H1 (cell line): Measurements from ENCODE around the gene CSRP1. TPM values are rescaled to one million over a fixed set of nuclear protein-coding genes. Genes with fewer than 3 reads are reported as not detected.

Experiments
- CTCF ChIA-PET: fragments of 300-600 bp; sonication (Branson Sonifier 250); formaldehyde crosslinking; loops from one replicate; lab custom pipeline; 2021; ENCODE audit not compliant: partially characterized antibody; lab: Charles Lee
- POLR2A ChIA-PET: fragments of 300-600 bp; sonication (Branson Sonifier 250); formaldehyde crosslinking; loops from one replicate; lab custom pipeline; 2021; ENCODE audit warnings: inconsistent platforms; ENCODE audit not compliant: partially characterized antibody; lab: Charles Lee
- DNase-seq, 2 experiments: peaks; one replicate each; pipeline versions ENCODE4 v3.0.0 to v3.0.0-alpha.2; 2010 to 2022; ENCODE audit warnings: low spot score in 2 of 2, low read depth in 1 of 2, mixed read lengths in 1 of 2
- FAIRE-seq: peaks from 2 replicates; lab custom pipeline; 2011; peaks lifted over from hg19 to GRCh38; lab: Jason Lieb, UNC
- H2AFZ ChIP-seq: 2 replicates; pipeline ENCODE4 v1.8.1; 2012; ENCODE audit warnings: low read length, inconsistent platforms
- H2AK5ac ChIP-seq: 2 replicates; pipeline ENCODE4 v1.6.1; 2013; ENCODE audit warnings: low read depth, low read length
- H2BK120ac ChIP-seq: replicated peaks from 2 replicates; pipeline ENCODE3; 2013; ENCODE audit warnings: low read depth, low read length, inconsistent platforms
- H2BK12ac ChIP-seq: 2 replicates; pipeline ENCODE4 v1.6.1; 2013; ENCODE audit warnings: low read depth, low read length
- H2BK15ac ChIP-seq: 2 replicates; pipeline ENCODE4 v1.6.1; 2013; ENCODE audit warnings: low read length
- H2BK20ac ChIP-seq: 2 replicates; pipeline ENCODE4 v1.6.1; 2013; ENCODE audit warnings: low read length
- H2BK5ac ChIP-seq: 2 replicates; pipeline ENCODE4 v1.6.1; 2013; ENCODE audit warnings: low read depth, low read length
- H3K14ac ChIP-seq: 2 replicates; pipeline ENCODE4 v1.6.1; 2013; ENCODE audit warnings: inconsistent platforms; ENCODE audit not compliant: insufficient read length
- H3K18ac ChIP-seq: 2 replicates; pipeline ENCODE4 v1.6.1; 2013; ENCODE audit warnings: low read length; ENCODE audit errors: extremely low read depth
- H3K23ac ChIP-seq: 2 replicates; pipeline ENCODE4 v1.6.1; 2013; ENCODE audit warnings: inconsistent platforms; ENCODE audit not compliant: insufficient read length
- H3K23me2 ChIP-seq: 2 replicates; pipeline ENCODE4 v1.6.1; 2013; ENCODE audit warnings: low read depth, low read length
- H3K27ac ChIP-seq: 2 replicates; pipeline ENCODE4 v1.6.1; 2011; ENCODE audit warnings: low read depth, low read length, inconsistent platforms
- H3K27me3 ChIP-seq, 4 experiments: replicated peaks in 1 of 4; 1 replicate in 1 of 4; 2 replicates in 3 of 4; pipeline versions ENCODE4 v1.6.1 to v1.8.1; 2011 to 2013; ENCODE audit warnings: low read length in 3 of 4, mild to moderate bottlenecking in 3 of 4, inconsistent platforms in 2 of 4, mixed read lengths in 2 of 4, moderate library complexity in 1 of 4; ENCODE audit not compliant: control insufficient read depth in 3 of 4, insufficient read depth in 3 of 4; ENCODE audit errors: extremely low read depth in 1 of 4
- H3K36me3 ChIP-seq, 4 experiments: 2 replicates each; pipeline versions ENCODE4 v1.6.1 to v1.8.1; 2011 to 2013; ENCODE audit warnings: mild to moderate bottlenecking in 4 of 4, low read length in 3 of 4, moderate library complexity in 2 of 4, control low read depth in 1 of 4, inconsistent platforms in 1 of 4; ENCODE audit not compliant: insufficient read depth in 4 of 4, control insufficient read depth in 2 of 4
- H3K4ac ChIP-seq: replicated peaks from 2 replicates; pipeline ENCODE3; 2013; ENCODE audit warnings: low read length, low read depth, mixed read lengths, inconsistent platforms; ENCODE audit not compliant: insufficient read length
- H3K4me1 ChIP-seq, 4 experiments: replicated peaks in 1 of 4; 1 replicate in 1 of 4; 2 replicates in 3 of 4; pipeline versions ENCODE4 v1.6.1 to v1.8.1; 2011 to 2013; ENCODE audit warnings: low read length in 3 of 4, inconsistent platforms in 2 of 4, mixed read lengths in 1 of 4; ENCODE audit not compliant: insufficient read depth in 4 of 4, control insufficient read depth in 3 of 4
- H3K4me2 ChIP-seq, 2 experiments: 2 replicates each; pipeline versions ENCODE4 v1.6.1 to v1.8.1; 2011 to 2013; ENCODE audit warnings: low read depth in 2 of 2, low read length in 2 of 2, control low read depth in 1 of 2, inconsistent platforms in 1 of 2, mild to moderate bottlenecking in 1 of 2; ENCODE audit not compliant: insufficient read depth in 1 of 2
- H3K4me3 ChIP-seq, 4 experiments: fragments of 200-600, 300-600 bp in 1 of 4; sonication (generic), shearing (Covaris generic), sonication (Bioruptor Twin) in 1 of 4; 2 replicates each; pipeline versions ENCODE4 v1.5.1 to v1.8.1; 2011 to 2016; ENCODE audit warnings: low read length in 4 of 4, low read depth in 3 of 4, control low read depth in 2 of 4, inconsistent platforms in 2 of 4, mild to moderate bottlenecking in 2 of 4, mixed read lengths in 1 of 4, moderate library complexity in 1 of 4; ENCODE audit not compliant: insufficient read depth in 2 of 4; ENCODE audit errors: extremely low read depth in 1 of 4
- H3K56ac ChIP-seq: replicated peaks from 2 replicates; pipeline ENCODE3; 2013; ENCODE audit warnings: low read depth, mild to moderate bottlenecking, mixed read lengths, low read length, inconsistent platforms; ENCODE audit not compliant: insufficient read length
- H3K79me1 ChIP-seq: 2 replicates; pipeline ENCODE4 v1.6.1; 2013; ENCODE audit warnings: low read depth, low read length, control low read depth
- H3K79me2 ChIP-seq, 2 experiments: 2 replicates each; pipeline versions ENCODE4 v1.6.1 to v1.8.1; 2012 to 2013; ENCODE audit warnings: low read length in 2 of 2, mild to moderate bottlenecking in 2 of 2, inconsistent platforms in 1 of 2; ENCODE audit not compliant: insufficient read depth in 2 of 2, control insufficient read depth in 1 of 2
- H3K9ac ChIP-seq, 4 experiments: replicated peaks in 1 of 4; 1 replicate in 1 of 4; 2 replicates in 3 of 4; pipeline versions ENCODE4 v1.6.1 to v1.8.1; 2011 to 2013; ENCODE audit warnings: low read depth in 3 of 4, low read length in 3 of 4, control low read depth in 2 of 4, mild to moderate bottlenecking in 2 of 4, moderate library complexity in 2 of 4, inconsistent platforms in 1 of 4; ENCODE audit errors: extremely low read depth in 1 of 4
- H3K9me3 ChIP-seq, 2 experiments: 2 replicates each; pipeline versions ENCODE4 v1.6.1 to v1.8.1; 2012 to 2013; ENCODE audit warnings: mild to moderate bottlenecking in 2 of 2, moderate library complexity in 2 of 2, control low read depth in 1 of 2, inconsistent platforms in 1 of 2, low read depth in 1 of 2, low read length in 1 of 2, mixed read lengths in 1 of 2; ENCODE audit not compliant: insufficient read depth in 2 of 2
- H4K20me1 ChIP-seq, 2 experiments: replicated peaks in 1 of 2; 2 replicates each; pipeline versions ENCODE3 to v1.8.1; 2011 to 2013; ENCODE audit warnings: inconsistent platforms in 2 of 2, low read length in 2 of 2, mild to moderate bottlenecking in 1 of 2; ENCODE audit not compliant: insufficient read depth in 2 of 2, control insufficient read depth in 1 of 2
- H4K5ac ChIP-seq: 2 replicates; pipeline ENCODE4 v1.6.1; 2013; ENCODE audit warnings: low read length, low read depth, mixed read lengths, inconsistent platforms; ENCODE audit not compliant: insufficient read length
- H4K8ac ChIP-seq: 2 replicates; pipeline ENCODE4 v1.8.0; 2013; ENCODE audit warnings: mild to moderate bottlenecking, moderate library complexity, low read length, inconsistent platforms; ENCODE audit not compliant: insufficient read depth; ENCODE audit errors: extremely low read depth
- H4K91ac ChIP-seq: replicated peaks from 2 replicates; pipeline ENCODE3; 2013; ENCODE audit warnings: low read length, mixed read lengths, inconsistent platforms; ENCODE audit not compliant: insufficient read length
- JUND ChIP-seq: IDR thresholded peaks from 2 replicates; pipeline ENCODE4 v1.6.1; 2011; ENCODE audit warnings: mild to moderate bottlenecking, improper control_type of control experiment, low read length
- NRF1 ChIP-seq: IDR thresholded peaks from 2 replicates; pipeline ENCODE4 v1.6.1; 2011; ENCODE audit warnings: mild to moderate bottlenecking, low read depth, low read length, improper control_type of control experiment
- RBBP5 ChIP-seq: IDR thresholded peaks from 2 replicates; pipeline ENCODE4 v1.7.1; 2012; ENCODE audit warnings: low read depth, mild to moderate bottlenecking, inconsistent platforms, low read length, moderate library complexity, borderline replicate concordance
- TAF7 ChIP-seq: optimal IDR thresholded peaks from 2 replicates; pipeline ENCODE3; 2011; ENCODE audit warnings: low read depth, mild to moderate bottlenecking, inconsistent platforms, low read length, moderate library complexity, borderline replicate concordance
- TBP ChIP-seq: IDR thresholded peaks from 2 replicates; pipeline ENCODE4 v1.6.1; 2011; ENCODE audit warnings: low read depth, low read length, improper control_type of control experiment
- WGBS, 2 experiments: shearing (Covaris generic) in 1 of 2; methylation state at CpG; one replicate each; pipeline versions ENCODE4 v1.1.6 to v1.1.7; 2013 to 2015; ENCODE audit warnings: low lambda C conversion rate in 2 of 2, mixed read lengths in 2 of 2, inconsistent platforms in 1 of 2, low coverage in 1 of 2, missing lambda C conversion rate in 1 of 2; ENCODE audit not compliant: insufficient replicate concordance in 2 of 2, insufficient coverage in 1 of 2, insufficient read length in 1 of 2; ENCODE audit errors: extremely low coverage in 1 of 2, missing lambda C conversion rate in 1 of 2; 5-methylcytosine and 5-hydroxymethylcytosine counted together
- polyA plus RNA-seq, 7 experiments: library from polyadenylated mRNA; depleted of rRNA in 3 of 7; stranded (reverse) in 5 of 7; unstranded in 2 of 7; fragments of >200 nt in 5 of 7; fragments of 200-250 nt in 2 of 7; gene quantifications; 1 replicate in 5 of 7; 2 replicates in 1 of 7; 4 replicates in 1 of 7; pipeline versions ENCODE4 v1.2.1 to v1.2.3, GENCODE V29; 2011 to 2013; ENCODE audit warnings: missing spikeins in 2 of 7, mixed read lengths in 2 of 7
- total RNA-seq: library from RNA; stranded (reverse); fragmentation: NEBNext Ultra II Directional; extraction: Animal tissue kit (Norgen Biotek cat#: 25700); gene quantifications from 2 replicates; pipeline ENCODE4 v1.2.1, GENCODE V29; 2021
- TF ChIP-seq, protein P1 (sequence below), 3 experiments: IDR thresholded peaks; 1 replicate in 2 of 3; 2 replicates in 1 of 3; pipeline versions ENCODE4 v1.5.1 to v1.6.1; 2011; ENCODE audit warnings: low read length in 3 of 3, mild to moderate bottlenecking in 3 of 3, inconsistent platforms in 2 of 3, low read depth in 1 of 3, moderate library complexity in 1 of 3; ENCODE audit not compliant: insufficient read depth in 1 of 3; ENCODE audit errors: control extremely low read depth in 1 of 3

Gene CSRP1
- total and polyA plus RNA-seq, 2 of the 8 experiments (the other 6 are each of a cell fraction or from before 2014, with no cell fraction given): 14.2 to 22.3 TPM

- DNase-seq (no peak), FAIRE-seq (no peak)
- H3K27ac ChIP-seq: no peak overlapping the region
- no peak overlapping the region for H3K4me3 ChIP-seq
- H2BK20ac ChIP-seq: no peak overlapping the region
- H4K20me1 ChIP-seq: no peaks in the 10 kb centered on the region
- no peak overlapping the region for H3K9ac ChIP-seq
- no peak overlapping the region for H4K91ac ChIP-seq
- H4K8ac ChIP-seq: no peak overlapping the region
- H2BK5ac ChIP-seq: no peak overlapping the region
- no peaks in the 10 kb centered on the region for H3K36me3 ChIP-seq
- H3K27me3 ChIP-seq: no peaks in the 10 kb centered on the region
- no peak overlapping the region for H2AFZ ChIP-seq
- no peaks in the 10 kb centered on the region for H3K9me3 ChIP-seq
- H2BK15ac ChIP-seq: no peak overlapping the region
- no peak overlapping the region for H3K23ac ChIP-seq
- H2BK12ac ChIP-seq: no peak overlapping the region
- H3K79me1 ChIP-seq: no peaks in the 10 kb centered on the region
- no peak overlapping the region for H4K5ac ChIP-seq
- no peaks in the 10 kb centered on the region for H3K79me2 ChIP-seq
- CTCF ChIA-PET: interaction anchor here (0.6 to 27.5 kb wide), 13 partner anchors 9 to 296 kb away, joined by 3 to 929 read pairs (median 4); partner anchors contain the start of genes CSRP1 and NAV1
- no peak overlapping the region for H3K56ac ChIP-seq
- no peak overlapping the region for H3K14ac ChIP-seq
- H3K23me2 ChIP-seq: peaks cover 2% of the 10 kb centered on the region; the same call in 1 of the 2 replicates
- no peak overlapping the region for H3K4ac ChIP-seq
- WGBS, 2 experiments: 89% methylated on average over 8 of the region's 8 CpGs; no CpG with 5 or more reads in 1 of the 2 experiments
- peaks cover 11 to 23% (median 17%) of the 10 kb centered on the region in 4 experiments for H3K4me1 ChIP-seq
- TF ChIP-seq JUND (no peak), TBP (no peak), NRF1 (no peak), TAF7 (no peak), RBBP5 (no peak)
- TF ChIP-seq, protein P1, sequence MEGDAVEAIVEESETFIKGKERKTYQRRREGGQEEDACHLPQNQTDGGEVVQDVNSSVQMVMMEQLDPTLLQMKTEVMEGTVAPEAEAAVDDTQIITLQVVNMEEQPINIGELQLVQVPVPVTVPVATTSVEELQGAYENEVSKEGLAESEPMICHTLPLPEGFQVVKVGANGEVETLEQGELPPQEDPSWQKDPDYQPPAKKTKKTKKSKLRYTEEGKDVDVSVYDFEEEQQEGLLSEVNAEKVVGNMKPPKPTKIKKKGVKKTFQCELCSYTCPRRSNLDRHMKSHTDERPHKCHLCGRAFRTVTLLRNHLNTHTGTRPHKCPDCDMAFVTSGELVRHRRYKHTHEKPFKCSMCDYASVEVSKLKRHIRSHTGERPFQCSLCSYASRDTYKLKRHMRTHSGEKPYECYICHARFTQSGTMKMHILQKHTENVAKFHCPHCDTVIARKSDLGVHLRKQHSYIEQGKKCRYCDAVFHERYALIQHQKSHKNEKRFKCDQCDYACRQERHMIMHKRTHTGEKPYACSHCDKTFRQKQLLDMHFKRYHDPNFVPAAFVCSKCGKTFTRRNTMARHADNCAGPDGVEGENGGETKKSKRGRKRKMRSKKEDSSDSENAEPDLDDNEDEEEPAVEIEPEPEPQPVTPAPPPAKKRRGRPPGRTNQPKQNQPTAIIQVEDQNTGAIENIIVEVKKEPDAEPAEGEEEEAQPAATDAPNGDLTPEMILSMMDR (IDR thresholded peaks at IDR 0.05; ENCODE audit: control extremely low read depth in 1 of 3, insufficient read depth in 1 of 3, low read depth in 1 of 3, low read length in 3 of 3): no peak
- H2AK5ac ChIP-seq: no peak overlapping the region
- POLR2A ChIA-PET: interaction anchor here (0.8 to 6.9 kb wide), 3 partner anchors 10 to 14 kb away, joined by 3 to 52 read pairs (median 4); no protein-coding TSS in a partner anchor
- H3K4me2 ChIP-seq: no peak overlapping the region
- H2BK120ac ChIP-seq: no peak overlapping the region
- no peak overlapping the region for H3K18ac ChIP-seq
Observed at GRCh38 chr1:201498621-201499020, 8.3 kb downstream of the CSRP1 start.
